ENCODE measurements around the gene SEC24C. TPM values are rescaled to one million over a fixed set of nuclear protein-coding genes. Genes with fewer than 3 reads are reported as not detected.

SEC24C gene
- total and polyA plus RNA-seq, 2 of the 13 experiments (the other 11 are each of a cell fraction or from before 2014, with no cell fraction given) = 63.1 to 66.4 TPM

GRCh38 chr10:73817826-73818225, 73.7 kb downstream of the SEC24C start:
- Histone ChIP-seq H3K9me3 (ENCODE audit: low read length) (no peaks in the 10 kb centered on the region), H3K4me3 (replicated peaks in 1 of 3; ENCODE audit: insufficient read depth in 1 of 3, low read depth in 2 of 3, low read length in 3 of 3) (no peak overlapping the region), H3K36me3 (replicated peaks in 1 of 2; ENCODE audit: control insufficient read depth in 1 of 2, insufficient read depth in 2 of 2, low read length in 2 of 2) (peaks cover 0 to 35% of the 10 kb centered on the region in 2 experiments), H3K4me2 (ENCODE audit: low read depth, low read length) (no peak overlapping the region), H3K79me2 (ENCODE audit: insufficient read depth, low read length) (no peaks in the 10 kb centered on the region), H3K9ac (ENCODE audit: insufficient read depth, low read depth, low read length) (no peak overlapping the region), H3K27me3 (ENCODE audit: control insufficient read depth in 1 of 2, insufficient read depth in 2 of 2, low read length in 2 of 2) (no peaks in the 10 kb centered on the region), H3K4me1 (ENCODE audit: insufficient read depth, low read length) (no peaks in the 10 kb centered on the region), H2AFZ (ENCODE audit: low read length) (no peak overlapping the region), H4K20me1 (ENCODE audit: insufficient read depth, low read length) (no peaks in the 10 kb centered on the region), H3K27ac (ENCODE audit: extremely low read length, insufficient read depth, low read length) (no peak overlapping the region)
- ChIA-PET POLR2A (interaction anchor here (1.6 kb wide), 2 partner anchors 22 to 56 kb away, joined by 3 to 8 read pairs; partner anchors contain the start of gene CAMK2G), CTCF (ENCODE audit: low intra/inter-chr PET ratio, low total read pairs) (no interaction called here)
- WGBS (ENCODE audit: low lambda C conversion rate) = 91% methylated on average over 5 of the region's 5 CpGs
- no TSS peak for BruUV-seq (replicated peaks)
- intact Hi-C loops (cut with micrococcal nuclease; ENCODE audit: unreplicated experiment) = no loop called here
- ATAC-seq (no peak), DNase-seq (ENCODE audit: low spot score) (no peak), FAIRE-seq (no peak)
- TF ChIP-seq ISX (CRISPR knock-in tag; conservative IDR thresholded peaks at IDR 0.05) (no peak), DRAP1 (CRISPR knock-in tag; IDR thresholded peaks at IDR 0.05) (no peak), SNAPC2 (CRISPR knock-in tag; IDR thresholded peaks at IDR 0.05) (no peak), POLR2A (IDR thresholded peaks at IDR 0.05; ENCODE audit: insufficient read depth in 1 of 2, low read depth in 2 of 2, low read length in 2 of 2) (no peak), SATB2 (CRISPR knock-in tag; IDR thresholded peaks at IDR 0.05) (no peak), SMC3 (IDR thresholded peaks at IDR 0.05; ENCODE audit: low read length) (no peak), TOPORS (CRISPR knock-in tag; IDR thresholded peaks at IDR 0.05) (no peak), ZNF264 (CRISPR knock-in tag; IDR thresholded peaks at IDR 0.05) (no peak), ZFX (CRISPR knock-in tag; IDR thresholded peaks at IDR 0.05; ENCODE audit: low read depth) (no peak), ZBTB39 (CRISPR knock-in tag; IDR thresholded peaks at IDR 0.05) (no peak), HNF4A (CRISPR knock-in tag; IDR thresholded peaks at IDR 0.05) (no peak), ZNF138 (CRISPR knock-in tag; IDR thresholded peaks at IDR 0.05; ENCODE audit: low read depth) (no peak), TBX2 (CRISPR knock-in tag; IDR thresholded peaks at IDR 0.05; ENCODE audit: borderline replicate concordance) (no peak)
- in situ Hi-C loops (cut with HindIII; ENCODE audit: extremely low pct_ligation_motif_present, low pct_unique_long_range_greater_than_20kb) = no loop called here

Measured in HepG2 (cell line).